ENCODE data around the gene KMT2E.

DNA sequence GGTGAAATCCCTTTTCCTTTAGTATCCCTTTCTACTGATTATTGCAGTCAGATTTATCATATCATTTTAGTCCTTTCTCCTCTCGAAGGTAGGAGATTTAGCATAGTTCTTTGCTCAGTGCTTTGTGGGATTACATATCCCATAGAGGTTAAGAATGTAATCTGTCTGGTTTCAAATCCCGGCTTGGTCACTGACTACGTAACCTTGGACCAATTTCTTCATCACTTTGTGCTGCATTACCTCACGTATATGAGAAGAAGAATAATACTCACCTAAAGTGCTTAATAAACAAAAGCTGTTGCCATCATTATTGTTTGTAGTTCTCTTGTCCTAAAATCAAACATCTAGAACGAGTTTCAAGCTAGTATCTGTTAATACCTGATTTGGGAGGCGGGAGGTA lies 74.0 kb downstream of the KMT2E start:
- no peak for TF ChIP-seq EZH2 (IDR thresholded peaks at IDR 0.05; ENCODE audit: borderline replicate concordance, low read length)
- TF ChIP-seq, protein P1, sequence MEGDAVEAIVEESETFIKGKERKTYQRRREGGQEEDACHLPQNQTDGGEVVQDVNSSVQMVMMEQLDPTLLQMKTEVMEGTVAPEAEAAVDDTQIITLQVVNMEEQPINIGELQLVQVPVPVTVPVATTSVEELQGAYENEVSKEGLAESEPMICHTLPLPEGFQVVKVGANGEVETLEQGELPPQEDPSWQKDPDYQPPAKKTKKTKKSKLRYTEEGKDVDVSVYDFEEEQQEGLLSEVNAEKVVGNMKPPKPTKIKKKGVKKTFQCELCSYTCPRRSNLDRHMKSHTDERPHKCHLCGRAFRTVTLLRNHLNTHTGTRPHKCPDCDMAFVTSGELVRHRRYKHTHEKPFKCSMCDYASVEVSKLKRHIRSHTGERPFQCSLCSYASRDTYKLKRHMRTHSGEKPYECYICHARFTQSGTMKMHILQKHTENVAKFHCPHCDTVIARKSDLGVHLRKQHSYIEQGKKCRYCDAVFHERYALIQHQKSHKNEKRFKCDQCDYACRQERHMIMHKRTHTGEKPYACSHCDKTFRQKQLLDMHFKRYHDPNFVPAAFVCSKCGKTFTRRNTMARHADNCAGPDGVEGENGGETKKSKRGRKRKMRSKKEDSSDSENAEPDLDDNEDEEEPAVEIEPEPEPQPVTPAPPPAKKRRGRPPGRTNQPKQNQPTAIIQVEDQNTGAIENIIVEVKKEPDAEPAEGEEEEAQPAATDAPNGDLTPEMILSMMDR (IDR thresholded peaks at IDR 0.05; ENCODE audit: low read length) = no peak
